ENCODE measurements around the gene TYW1B. TPM values are rescaled to one million over a fixed set of nuclear protein-coding genes. Genes with fewer than 3 reads are reported as not detected.
"Not testable (repeated sequence)": the region's sequence is repeated elsewhere in the genome, so short reads cannot be mapped to it uniquely, and the experiment has no call there.

TYW1B gene
- polyA plus RNA-seq, 3 donors = 0.17 to 2.9 (median 0.31) TPM

GRCh38 chr7:72777167-72777566 lies 50.8 kb downstream of the TYW1B start:
- H3K4me3 Mint-ChIP-seq; H3K4me3 ChIP-seq (replicated peaks in 1 of 3; ENCODE audit: low read depth in 2 of 3, low read length in 3 of 3); intact Hi-C loops (cut with micrococcal nuclease); H3K27ac ChIP-seq (ENCODE audit: low read depth in 1 of 2, low read length in 2 of 2); H3K4me2 ChIP-seq (replicated peaks; ENCODE audit: extremely low read depth, low read length, poor library complexity, severe bottlenecking); H3K36me3 ChIP-seq (replicated peaks in 1 of 2; ENCODE audit: control insufficient read depth in 1 of 2, insufficient read depth in 2 of 2, low read length in 2 of 2); H3K9ac ChIP-seq (ENCODE audit: insufficient read depth, low read length, poor library complexity, severe bottlenecking); DNase-seq; H3K4me1 ChIP-seq (ENCODE audit: control insufficient read depth in 1 of 2, insufficient read depth in 2 of 2, low read length in 2 of 2); H2AFZ ChIP-seq (ENCODE audit: insufficient read depth, low read depth, low read length, poor library complexity, severe bottlenecking); H3K9me3 Mint-ChIP-seq; H3K27me3 ChIP-seq (ENCODE audit: control insufficient read depth in 2 of 2, insufficient read depth in 2 of 2, low read length in 2 of 2); H3K9me3 ChIP-seq (replicated peaks in 1 of 2; ENCODE audit: control insufficient read depth in 1 of 2, insufficient read depth in 1 of 2, low read length in 2 of 2); H3K27me3 Mint-ChIP-seq (ENCODE audit: low read depth in 3 of 3); H4K20me1 ChIP-seq (ENCODE audit: insufficient read depth, low read length); H3K27ac Mint-ChIP-seq; H3K4me1 Mint-ChIP-seq; H3K79me2 ChIP-seq (ENCODE audit: insufficient read depth, low read length): not testable (repeated sequence)
- WGBS (ENCODE audit: insufficient coverage) = no CpG with 5 or more reads among the region's 2 CpGs
- H3K36me3 Mint-ChIP-seq = peaks cover 34 to 39% of the 10 kb centered on the region in 2 donors

- Mint-ChIP-seq H3K9me3 (peaks cover 0 to 15% (median 7%) of the 10 kb centered on the region in 7 donors), H3K36me3 (peaks cover 43 to 50% of the 10 kb centered on the region in 2 donors)
- H3K9me3 ChIP-seq (replicated peaks in 1 of 2; ENCODE audit: control insufficient read depth in 1 of 2, insufficient read depth in 1 of 2, low read length in 2 of 2); H3K4me1 Mint-ChIP-seq; H3K27ac ChIP-seq (ENCODE audit: low read depth in 1 of 2, low read length in 2 of 2); H3K27ac Mint-ChIP-seq; H2AFZ ChIP-seq (ENCODE audit: insufficient read depth, low read depth, low read length, poor library complexity, severe bottlenecking); H3K27me3 ChIP-seq (ENCODE audit: control insufficient read depth in 2 of 2, insufficient read depth in 2 of 2, low read length in 2 of 2); H3K4me3 Mint-ChIP-seq; H4K20me1 ChIP-seq (ENCODE audit: insufficient read depth, low read length); H3K27me3 Mint-ChIP-seq (ENCODE audit: low read depth in 3 of 3); H3K9ac ChIP-seq (ENCODE audit: insufficient read depth, low read length, poor library complexity, severe bottlenecking); H3K4me3 ChIP-seq (replicated peaks in 1 of 3; ENCODE audit: low read depth in 2 of 3, low read length in 3 of 3); DNase-seq; H3K4me2 ChIP-seq (replicated peaks; ENCODE audit: extremely low read depth, low read length, poor library complexity, severe bottlenecking); H3K36me3 ChIP-seq (replicated peaks in 1 of 2; ENCODE audit: control insufficient read depth in 1 of 2, insufficient read depth in 2 of 2, low read length in 2 of 2); H3K79me2 ChIP-seq (ENCODE audit: insufficient read depth, low read length); H3K4me1 ChIP-seq (ENCODE audit: control insufficient read depth in 1 of 2, insufficient read depth in 2 of 2, low read length in 2 of 2); intact Hi-C loops (cut with micrococcal nuclease): not testable (repeated sequence)
- WGBS (ENCODE audit: insufficient coverage) = no CpG with 5 or more reads among the region's 2 CpGs
These were observed 55.4 kb downstream of the TYW1B start for GRCh38 chr7:72772627-72773026.

- H3K4me3 Mint-ChIP-seq = not testable (repeated sequence)
These were observed 61.0 kb downstream of the TYW1B start for GRCh38 chr7:72766994-72767393.

More at GRCh38 chr7:72766994-72767393, 61.0 kb downstream of the TYW1B start:
- 100% methylated on average over 3 of the region's 5 CpGs for WGBS (ENCODE audit: insufficient coverage)
- H3K79me2 ChIP-seq (ENCODE audit: insufficient read depth, low read length); H3K9ac ChIP-seq (ENCODE audit: insufficient read depth, low read length, poor library complexity, severe bottlenecking); H3K4me3 ChIP-seq (replicated peaks in 1 of 3; ENCODE audit: low read depth in 2 of 3, low read length in 3 of 3); H3K4me1 Mint-ChIP-seq; H2AFZ ChIP-seq (ENCODE audit: insufficient read depth, low read depth, low read length, poor library complexity, severe bottlenecking); H3K27me3 Mint-ChIP-seq (ENCODE audit: low read depth in 3 of 3); DNase-seq; H3K4me2 ChIP-seq (replicated peaks; ENCODE audit: extremely low read depth, low read length, poor library complexity, severe bottlenecking); H3K27ac Mint-ChIP-seq; H3K27me3 ChIP-seq (ENCODE audit: control insufficient read depth in 2 of 2, insufficient read depth in 2 of 2, low read length in 2 of 2); H4K20me1 ChIP-seq (ENCODE audit: insufficient read depth, low read length); H3K9me3 ChIP-seq (replicated peaks in 1 of 2; ENCODE audit: control insufficient read depth in 1 of 2, insufficient read depth in 1 of 2, low read length in 2 of 2); H3K27ac ChIP-seq (ENCODE audit: low read depth in 1 of 2, low read length in 2 of 2); intact Hi-C loops (cut with micrococcal nuclease); H3K4me1 ChIP-seq (ENCODE audit: control insufficient read depth in 1 of 2, insufficient read depth in 2 of 2, low read length in 2 of 2): not testable (repeated sequence)
- peaks cover 3 to 28% (median 9%) of the 10 kb centered on the region in 7 donors for H3K9me3 Mint-ChIP-seq
- peaks cover 32 to 53% of the 10 kb centered on the region in 2 donors for H3K36me3 Mint-ChIP-seq
- peaks cover 4 to 14% of the 10 kb centered on the region in 2 donors for H3K36me3 ChIP-seq (replicated peaks in 1 of 2; ENCODE audit: control insufficient read depth in 1 of 2, insufficient read depth in 2 of 2, low read length in 2 of 2)
